Hematopoietic multipotent progenitor cell treated with erythropoietin and hydrocortisone succinate and interleukin-3 and kit ligand, for 4 days (in vitro differentiated cells): ENCODE data around the gene FIP1L1.
A peak's percentile ranks its signal among the peaks of the same experiment; 100 is the strongest.
"Not testable (repeated sequence)": the region's sequence is repeated elsewhere in the genome, so short reads cannot be mapped to it uniquely, and the experiment has no call there.

ENCODE experiments used
- DNase-seq: peaks from one replicate; pipeline ENCODE4 v3.0.0-alpha.2; 2015

FIP1L1 gene

DNA sequence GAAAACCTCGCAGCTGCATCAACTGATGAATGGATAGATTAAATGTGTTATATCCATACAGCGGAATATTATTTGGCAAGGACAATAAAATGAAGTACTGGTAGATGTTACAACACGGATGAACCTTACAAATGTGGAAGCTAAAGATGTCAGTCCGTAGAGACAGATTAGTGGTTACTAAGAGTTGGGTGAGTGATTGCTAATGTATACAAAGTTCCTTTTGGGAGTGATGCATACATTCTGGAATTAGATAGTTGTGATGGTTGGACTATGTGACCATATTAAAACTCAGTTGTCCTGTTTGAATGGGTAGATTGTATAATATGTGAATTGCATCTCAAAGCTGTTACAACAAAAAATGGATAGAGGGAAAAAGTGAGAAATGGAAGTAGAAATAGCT is 2.8 kb downstream of the FIP1L1 start:
- DNase-seq: no peak

DNA sequence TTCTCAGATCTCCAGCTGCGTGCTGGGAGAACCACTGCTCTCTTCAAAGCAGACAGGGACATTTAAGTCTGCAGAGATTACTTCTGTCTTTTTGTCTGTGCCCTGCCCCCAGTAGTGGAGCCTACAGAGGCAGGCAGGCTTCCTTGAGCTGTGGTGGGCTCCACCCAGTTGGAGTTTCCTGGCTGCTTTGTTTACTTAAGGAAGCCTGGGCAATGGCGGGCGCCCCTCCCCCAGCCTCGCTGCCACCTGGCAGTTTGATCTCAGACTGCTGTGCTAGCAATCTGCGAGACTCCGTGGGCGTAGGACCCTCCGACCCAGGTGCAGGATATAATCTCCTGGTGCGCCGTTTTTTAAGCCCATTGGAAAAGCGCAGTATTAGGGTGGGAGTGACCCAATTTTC is 32.0 kb downstream of the FIP1L1 start:
- not testable (repeated sequence) for DNase-seq

DNA sequence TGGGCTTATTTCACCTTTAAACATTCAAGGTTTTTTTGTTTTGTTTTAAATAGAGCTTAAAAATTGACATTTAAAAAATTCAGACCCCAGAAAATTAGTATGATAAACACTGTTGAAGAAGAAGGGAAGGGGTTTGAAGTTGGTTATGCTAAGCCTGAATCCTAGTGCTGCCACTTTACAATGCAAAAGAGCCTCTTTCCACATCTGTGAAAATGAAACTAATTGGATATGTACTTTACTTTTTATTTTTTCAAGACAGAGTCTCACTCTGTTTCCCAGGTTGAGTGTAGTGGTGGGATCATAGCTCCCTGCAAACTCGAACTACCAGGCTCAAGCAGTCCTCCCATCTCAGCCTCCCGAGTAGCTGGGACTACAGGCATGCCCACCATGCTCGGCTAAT is 41.8 kb downstream of the FIP1L1 start:
- no peak for DNase-seq

DNA sequence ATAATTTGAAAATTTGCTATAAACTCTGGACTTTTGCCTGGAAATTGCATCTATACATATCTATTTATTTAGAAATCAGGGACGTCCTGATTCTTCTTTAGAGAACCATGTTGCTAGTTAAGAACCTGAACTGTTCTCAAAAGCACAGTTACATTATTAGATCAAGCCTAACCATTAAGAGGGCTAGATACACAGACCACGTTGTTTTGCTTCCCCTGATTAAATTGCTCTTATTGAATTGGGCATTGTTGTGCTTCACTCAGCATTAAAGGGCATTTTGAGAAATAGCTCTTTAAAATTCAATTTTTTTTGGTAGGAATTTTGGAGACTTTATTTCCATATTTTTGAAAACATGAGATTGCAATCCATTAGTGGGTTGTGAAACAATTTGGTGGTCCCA is 44.4 kb downstream of the FIP1L1 start:
- no peak for DNase-seq

DNA sequence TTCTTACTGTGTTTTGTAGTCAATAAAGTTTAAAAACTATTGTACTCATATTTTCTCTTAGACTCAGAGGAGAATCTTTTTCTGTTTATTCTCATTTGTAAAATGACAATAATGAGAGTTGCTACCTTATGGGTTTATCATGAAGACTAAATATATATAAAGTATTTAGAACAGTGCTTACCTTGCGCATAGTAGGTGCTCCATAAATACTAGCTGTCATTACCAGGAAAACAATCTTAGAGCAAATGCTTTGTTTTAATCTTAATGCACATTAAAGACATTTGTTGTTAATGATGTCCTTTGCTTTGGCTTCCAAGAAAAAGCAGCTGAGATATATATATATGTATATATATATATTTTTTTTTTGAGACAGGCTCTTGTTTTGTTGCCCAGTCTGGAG is 44.9 kb downstream of the FIP1L1 start:
- DNase-seq: no peak

DNA sequence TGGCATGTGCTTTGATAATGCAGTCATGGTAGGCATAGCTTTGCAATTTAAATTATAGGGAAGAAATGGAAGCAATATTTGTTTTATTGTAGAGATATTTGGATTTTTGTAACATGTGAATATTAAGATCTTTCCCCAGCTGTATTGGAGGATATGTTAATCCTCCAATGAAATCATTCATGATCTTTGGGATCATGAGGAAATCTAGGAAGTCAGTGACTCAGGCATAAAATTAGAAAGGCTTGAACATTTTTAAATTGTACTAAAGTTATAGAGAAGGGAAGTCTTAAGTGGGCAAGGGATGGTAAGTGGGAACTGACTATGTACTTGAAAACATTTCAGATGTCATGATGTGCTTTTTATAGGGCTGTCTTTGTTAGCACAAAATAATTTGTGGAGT is 46.8 kb downstream of the FIP1L1 start:
- no peak for DNase-seq

DNA sequence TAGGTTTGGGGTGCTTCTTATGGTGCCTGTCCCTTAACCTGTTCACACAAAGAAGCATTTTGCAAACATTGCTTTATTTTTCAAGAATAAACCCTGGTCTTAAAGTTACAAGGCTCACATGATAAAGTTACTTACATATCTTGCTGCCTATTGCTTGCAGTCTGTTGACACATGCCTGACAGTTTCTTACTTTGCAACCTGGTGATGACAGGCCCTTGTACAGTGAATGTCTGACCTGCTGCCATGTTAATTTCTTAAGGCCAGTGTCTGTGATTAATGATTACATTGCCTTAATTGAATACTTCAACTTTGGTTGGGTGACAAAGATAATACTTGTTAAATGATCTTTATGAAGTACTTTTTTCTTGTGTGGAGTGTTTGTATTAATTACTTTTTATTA is 49.9 kb downstream of the FIP1L1 start:
- DNase-seq: no peak

DNA sequence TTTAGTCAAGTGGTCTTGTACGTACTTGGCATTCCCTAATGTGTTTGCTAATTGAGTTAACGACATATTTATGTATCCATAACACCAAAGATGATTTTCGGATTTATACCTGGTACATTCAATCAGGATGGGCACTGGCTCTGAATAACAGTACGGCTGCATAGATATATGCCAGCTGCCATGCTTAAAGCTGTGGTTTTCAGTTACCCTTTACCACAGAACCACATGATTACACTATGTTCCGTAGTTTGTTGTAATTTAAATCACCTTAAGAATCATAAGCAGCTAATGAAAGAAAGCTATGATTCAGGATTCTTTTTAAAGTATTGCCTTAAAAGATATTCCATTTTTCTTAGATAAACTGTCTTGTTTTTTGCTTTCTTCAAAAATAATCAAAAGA is 53.6 kb downstream of the FIP1L1 start:
- DNase-seq: peak; percentile 67

DNA sequence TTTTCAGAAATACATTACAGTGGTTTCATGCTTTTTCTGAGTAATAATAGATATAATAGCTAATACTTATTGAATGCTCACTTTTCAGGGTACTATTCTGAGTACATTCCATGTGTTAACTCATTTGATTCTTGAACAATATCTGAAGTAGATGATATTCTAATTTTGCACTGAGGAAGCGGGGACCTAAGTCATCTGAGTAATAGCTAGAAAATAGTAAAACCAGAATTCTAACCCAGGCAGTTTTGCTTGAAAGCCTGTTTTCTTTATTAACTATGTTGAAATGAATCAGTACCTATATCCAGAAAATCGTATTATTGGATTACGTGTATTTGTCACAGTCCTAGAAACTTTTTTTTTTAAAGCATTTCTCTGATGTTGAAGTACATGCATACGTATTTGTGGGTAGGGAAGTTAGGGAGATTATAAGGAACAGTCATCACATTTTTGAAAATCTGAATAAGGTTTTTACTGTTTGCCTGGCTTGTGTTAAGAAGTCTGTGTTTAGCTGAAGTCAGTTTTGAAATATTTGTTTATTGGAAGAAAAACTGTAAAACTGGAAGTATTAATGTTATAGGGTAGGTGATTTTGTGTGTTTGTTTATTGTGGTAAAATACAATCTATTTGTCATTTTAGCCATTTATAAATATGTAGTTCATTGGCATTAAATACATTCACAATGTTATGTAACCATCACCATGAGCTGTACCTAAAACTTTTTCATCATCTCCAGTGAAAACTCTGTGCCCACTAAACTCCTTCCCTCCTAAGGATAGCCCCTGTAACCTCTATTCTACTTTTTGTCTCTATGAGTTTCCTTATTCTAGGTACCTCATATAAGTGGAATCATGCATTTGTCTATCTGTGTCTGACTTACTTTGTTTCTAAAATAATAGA is 55.3 kb downstream of the FIP1L1 start:
- DNase-seq: no peak

DNA sequence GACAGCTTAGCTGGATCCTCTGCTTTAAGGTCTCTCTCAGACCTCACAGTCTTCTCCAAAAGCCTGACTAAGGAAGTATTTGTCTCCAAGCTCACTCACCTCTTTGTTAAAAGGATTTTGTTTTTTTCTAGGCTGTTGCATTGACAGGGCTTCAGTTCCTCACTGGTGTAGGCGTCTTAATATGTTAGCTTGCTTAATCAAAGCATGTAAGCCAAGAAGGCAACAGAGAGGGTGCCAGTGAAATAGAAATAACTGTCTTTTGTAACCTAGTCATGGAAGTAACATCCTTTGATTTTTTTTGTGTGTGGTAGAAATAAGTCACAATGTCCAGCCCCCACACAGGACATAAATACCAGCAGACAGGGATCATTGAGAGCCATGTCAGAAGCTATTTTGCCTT is 58.8 kb downstream of the FIP1L1 start:
- DNase-seq: no peak

DNA sequence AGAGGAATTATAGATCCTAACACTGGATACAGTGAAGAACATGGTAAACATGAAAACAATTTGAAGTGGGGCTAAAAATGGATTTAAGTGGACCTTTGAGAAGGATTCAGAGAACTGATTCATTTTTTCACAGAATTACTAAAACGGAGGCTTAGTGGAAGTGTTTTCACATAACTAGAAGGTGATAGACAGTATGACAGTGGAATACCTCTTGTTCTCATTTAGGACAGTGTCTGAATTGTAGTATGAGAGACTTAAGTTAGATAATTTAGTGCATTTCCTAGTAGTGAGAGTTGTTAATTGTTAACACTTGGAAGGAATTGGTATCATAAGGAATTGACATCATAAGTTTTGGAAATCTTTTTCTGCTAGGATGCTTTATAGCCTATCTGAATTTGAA is 64.1 kb downstream of the FIP1L1 start:
- no peak for DNase-seq

DNA sequence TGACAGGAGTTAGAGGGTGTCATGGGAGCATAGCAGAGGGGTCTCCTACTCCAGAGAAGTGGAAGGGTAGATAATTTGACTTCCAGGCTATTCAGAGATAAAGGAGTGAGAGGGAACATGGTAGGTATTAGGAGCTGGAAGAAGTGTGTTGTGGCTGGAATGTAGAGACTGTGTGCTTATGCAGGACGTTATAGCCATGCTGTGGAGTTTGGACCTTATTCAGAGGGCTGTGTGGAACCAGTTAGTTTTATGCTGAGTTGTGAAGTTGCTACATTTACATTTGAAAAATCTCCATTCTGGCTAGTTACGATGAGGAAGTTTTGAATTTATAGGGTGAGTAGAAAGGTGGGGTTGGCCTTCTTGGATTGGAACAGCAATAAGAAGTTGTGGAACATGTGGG is 67.5 kb downstream of the FIP1L1 start:
- DNase-seq: no peak

DNA sequence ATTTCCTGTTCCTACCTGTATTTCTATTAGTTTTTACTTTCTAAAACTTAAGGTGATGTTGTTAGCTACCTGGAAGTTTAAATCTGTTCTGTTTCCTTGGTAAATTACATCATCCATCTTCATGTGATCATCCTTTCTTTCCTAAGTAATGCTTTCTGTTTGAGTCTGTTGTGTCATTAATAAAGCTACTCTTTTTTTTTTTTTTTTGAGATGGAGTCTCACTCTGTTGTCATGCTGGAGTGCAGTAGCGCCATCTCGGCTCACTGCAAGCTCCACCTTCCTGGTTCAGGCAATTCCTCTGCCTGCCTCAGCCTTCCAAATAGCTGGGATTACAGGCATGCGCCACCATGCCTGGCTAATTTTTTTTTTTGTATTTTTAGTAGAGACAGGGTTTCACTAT is 73.3 kb downstream of the FIP1L1 start:
- no peak for DNase-seq

DNA sequence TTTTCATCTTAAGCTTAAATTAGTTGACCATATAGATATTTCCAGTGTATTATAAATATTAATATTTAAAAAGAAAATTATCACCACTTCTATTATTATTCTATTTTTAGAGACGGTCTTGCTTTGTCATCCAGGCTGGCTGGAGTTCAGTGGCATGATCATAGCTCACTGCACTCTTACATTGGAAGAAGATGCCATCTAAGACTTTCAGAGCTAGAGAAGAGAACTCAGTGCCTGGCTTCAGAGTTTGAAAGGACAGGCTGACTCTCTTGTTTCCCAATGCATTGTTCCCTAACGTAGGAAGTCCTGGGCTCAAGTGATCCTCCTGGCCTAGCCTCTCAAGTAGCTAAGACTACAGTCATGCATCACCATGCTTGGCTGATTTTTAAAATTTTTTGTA is 75.9 kb downstream of the FIP1L1 start:
- no peak for DNase-seq

DNA sequence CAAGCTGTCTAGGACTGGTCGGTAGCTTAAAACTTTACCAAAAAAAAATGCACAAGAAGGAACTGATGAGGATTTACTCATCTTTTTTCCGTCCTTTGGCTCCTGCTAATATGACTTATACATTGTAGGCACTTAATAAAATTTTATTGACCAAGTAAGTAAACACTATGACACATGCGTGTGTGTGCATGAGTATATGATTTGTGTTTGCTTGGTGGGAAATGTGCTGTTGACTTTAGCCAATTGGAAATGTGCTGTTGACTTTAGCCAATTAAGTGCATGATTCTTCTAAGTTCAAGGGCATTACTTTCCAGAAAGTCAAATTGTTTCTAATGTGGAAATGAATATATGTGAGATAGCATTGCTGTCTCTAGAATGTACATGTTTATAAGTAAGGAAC is 78.3 kb downstream of the FIP1L1 start:
- DNase-seq: no peak

DNA sequence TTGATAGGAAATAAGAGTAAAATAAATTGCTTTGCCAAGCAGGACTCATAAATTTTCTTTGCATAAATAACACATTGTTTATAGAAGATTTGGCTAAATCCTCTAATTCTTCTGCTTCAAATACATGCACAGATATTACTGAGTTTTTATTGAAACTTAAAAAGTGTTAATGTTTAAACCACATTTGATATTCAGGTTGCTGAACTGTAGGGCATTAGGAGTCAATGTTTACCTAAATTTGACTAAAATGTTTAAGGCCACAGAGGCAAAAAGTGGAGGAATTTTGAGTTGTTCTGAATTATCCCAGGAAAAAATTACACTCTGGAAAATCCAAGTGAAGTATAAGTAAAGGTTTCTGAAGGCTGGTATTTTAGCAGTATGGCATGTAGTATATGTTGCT is 78.7 kb downstream of the FIP1L1 start:
- no peak for DNase-seq

DNA sequence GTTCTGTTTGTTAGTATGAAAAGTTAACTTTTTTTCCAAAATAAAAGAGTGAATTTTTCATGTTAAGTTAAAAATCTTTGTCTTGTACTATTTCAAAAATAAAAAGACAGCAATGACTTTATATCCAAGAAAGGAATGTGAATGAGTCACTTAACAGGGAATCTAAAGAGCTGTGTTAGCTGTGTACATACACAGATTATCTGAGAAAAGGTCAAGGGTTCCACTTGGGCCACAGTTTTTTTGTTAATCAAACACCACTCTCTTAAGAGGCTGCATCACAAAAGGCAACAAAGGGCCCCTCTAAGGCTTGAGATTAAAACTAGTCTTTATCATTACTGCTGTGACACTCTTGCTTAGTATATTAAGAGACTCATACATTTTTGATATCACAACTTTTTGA is 82.1 kb downstream of the FIP1L1 start:
- no peak for DNase-seq

DNA sequence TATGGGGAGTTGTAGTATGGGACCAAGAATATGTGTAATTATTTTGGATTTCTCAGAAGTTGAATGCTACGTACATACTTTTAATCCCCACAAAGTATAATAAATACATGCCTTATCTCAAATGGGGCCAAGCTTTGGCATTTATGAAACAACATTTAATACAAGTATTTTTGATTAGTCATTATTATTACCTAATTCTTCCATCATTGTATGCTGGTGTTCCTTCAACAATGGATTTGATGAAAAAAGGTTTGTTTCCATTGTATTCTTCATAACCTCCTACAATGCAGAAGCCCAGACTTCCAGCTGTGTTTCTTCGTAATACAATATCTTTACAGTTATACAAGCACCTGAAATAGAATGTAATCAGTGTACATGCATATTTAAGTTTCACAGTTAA is 83.8 kb downstream of the FIP1L1 start:
- DNase-seq: no peak

DNA sequence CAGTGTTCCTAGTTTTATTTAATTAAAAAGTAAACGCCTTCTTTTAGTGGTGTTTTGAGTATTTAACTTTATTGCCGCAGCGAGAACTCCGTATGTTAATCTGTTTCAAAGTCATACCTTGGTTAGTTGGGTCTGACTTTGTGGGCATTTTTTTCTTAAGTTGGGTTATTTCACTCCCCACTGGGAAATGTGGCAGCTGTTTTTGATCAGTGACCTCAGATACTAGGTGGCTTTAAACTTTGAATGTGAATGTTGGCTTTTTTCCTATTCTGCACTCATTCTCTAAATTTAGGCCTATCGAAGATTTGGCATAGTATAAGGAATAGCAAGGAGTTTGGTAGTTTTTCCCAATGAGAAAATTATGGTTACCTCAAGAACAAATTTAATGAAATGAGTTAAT is 85.9 kb downstream of the FIP1L1 start:
- DNase-seq: no peak

DNA sequence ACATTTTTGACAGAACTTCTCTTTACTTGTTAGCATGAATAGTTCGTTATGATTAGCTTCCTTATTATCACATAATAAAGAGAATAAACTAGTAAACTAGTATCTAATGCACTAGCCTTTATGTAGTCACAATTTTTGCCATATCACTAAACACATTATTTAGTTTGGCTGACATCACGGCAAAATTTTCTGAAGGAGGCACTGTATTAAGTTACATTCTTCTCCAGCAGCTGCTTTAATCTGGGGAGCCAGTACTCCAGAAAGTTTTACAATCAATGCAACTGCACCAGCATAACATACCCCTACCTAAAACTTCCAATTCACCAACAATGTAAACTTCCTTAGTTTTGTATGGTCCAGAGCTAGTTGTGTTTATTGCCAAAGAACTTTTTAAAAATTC is 87.8 kb downstream of the FIP1L1 start:
- DNase-seq: no peak

DNA sequence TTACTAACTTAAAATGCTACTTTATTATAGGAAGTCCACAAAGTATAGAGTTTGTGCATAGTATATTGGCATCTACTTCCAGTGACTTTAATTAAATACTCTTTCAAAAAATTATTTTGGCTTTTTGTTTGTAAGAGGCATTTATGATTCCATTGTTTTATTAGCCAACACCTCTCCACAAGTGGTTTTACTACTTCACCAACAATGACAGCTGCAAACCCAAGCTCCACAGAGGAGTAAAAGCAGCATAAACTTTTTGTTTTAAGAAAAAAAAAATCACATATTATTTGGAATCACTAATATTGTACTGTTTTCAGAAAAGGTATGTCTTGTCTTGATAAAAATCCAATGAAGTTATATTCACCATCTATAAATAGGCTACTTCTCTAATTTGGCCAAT is 88.5 kb downstream of the FIP1L1 start:
- no peak for DNase-seq

DNA sequence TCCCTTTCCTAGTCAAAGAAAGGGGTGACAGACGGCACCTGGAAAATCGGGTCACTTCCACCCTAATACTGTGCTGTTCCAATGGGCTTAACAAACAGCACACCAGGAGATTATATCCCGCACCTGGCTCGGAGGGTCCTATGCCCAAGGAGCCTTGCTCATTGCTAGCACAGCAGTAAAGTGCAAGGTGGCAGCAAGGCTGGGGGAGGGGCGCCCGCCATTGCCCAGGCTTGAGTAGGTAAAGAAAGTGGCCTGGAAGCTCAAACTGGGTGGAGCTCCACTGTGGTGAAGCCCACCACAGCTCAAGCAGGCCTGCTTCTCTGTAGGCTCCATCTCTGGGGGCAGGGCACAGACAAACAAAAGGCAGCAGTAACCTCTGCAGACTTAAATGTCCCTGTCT is 89.1 kb downstream of the FIP1L1 start:
- DNase-seq: not testable (repeated sequence)

DNA sequence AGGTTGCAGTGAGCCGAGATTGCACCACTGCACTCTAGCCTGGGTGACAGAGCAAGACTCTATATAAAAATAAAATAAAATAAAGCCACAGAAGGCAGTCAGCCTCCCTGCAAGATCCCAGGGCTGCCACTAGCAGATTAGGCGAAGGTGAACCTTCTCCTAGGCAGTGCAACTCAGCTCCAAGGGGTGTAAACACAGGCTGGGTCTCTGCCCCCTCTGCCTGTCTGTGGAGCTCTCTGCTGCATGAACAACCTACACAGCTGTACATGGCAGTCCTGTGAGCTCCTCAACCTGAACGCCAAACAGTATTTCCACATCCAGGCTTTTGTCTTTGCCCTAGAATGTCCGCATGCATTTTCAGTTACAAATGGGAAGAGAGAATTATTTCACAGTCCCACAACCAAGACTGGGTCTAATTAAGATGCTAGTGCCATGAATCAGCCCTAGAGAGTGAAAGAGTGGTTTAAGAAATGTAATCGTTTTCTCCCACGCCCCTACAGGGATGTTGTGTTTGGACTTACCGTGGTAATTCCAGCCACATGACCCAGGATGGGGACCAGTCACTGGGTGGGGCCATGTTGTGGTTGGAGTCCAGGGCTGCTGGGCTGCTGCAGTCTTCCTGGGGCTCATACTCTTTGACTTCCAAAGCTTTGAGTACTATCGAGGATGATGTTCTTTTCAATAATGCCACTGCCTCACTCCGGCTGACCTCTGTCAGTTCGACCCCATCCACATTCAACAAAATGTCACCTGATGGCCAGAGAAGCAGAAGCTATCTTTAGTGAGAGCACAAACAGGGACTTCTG is 99.0 kb downstream of the FIP1L1 start:
- peak; percentile 46 for DNase-seq

DNA sequence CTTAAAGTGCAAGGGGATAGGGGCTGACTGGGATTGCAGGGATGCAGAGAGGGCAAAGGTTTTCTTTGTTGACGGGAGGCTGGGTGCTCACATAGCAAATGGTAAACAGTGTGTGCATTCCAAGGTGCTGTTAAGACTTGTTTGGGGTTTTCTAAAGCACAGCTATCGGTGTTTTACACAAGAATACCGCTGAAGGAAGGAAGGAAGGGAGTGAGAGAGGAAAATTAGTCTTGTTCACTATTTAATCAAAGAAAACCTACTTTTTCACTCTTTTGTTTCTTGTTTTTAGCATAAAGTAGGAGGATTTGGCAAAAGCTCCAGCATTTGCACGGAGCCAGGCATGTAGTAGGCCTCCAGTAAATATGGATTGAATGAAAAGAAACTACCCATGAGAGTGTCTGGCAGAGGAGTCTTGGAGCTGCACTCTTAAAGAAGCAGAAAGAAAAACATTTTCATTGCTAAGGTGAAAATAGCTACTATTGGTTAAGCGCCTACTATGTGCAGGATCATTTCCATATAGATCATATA is 99.7 kb downstream of the FIP1L1 start:
- no peak for DNase-seq
